ENCODE results near the gene AVL9. TPM values are rescaled to one million over a fixed set of nuclear protein-coding genes. Genes with fewer than 3 reads are reported as not detected.
A peak's percentile ranks its signal among the peaks of the same experiment; 100 is the strongest.

Gene AVL9
- total and polyA plus RNA-seq, 2 of the 13 experiments (the other 11 are each of a cell fraction or from before 2014, with no cell fraction given), result 29.9 to 48.0 TPM

DNA sequence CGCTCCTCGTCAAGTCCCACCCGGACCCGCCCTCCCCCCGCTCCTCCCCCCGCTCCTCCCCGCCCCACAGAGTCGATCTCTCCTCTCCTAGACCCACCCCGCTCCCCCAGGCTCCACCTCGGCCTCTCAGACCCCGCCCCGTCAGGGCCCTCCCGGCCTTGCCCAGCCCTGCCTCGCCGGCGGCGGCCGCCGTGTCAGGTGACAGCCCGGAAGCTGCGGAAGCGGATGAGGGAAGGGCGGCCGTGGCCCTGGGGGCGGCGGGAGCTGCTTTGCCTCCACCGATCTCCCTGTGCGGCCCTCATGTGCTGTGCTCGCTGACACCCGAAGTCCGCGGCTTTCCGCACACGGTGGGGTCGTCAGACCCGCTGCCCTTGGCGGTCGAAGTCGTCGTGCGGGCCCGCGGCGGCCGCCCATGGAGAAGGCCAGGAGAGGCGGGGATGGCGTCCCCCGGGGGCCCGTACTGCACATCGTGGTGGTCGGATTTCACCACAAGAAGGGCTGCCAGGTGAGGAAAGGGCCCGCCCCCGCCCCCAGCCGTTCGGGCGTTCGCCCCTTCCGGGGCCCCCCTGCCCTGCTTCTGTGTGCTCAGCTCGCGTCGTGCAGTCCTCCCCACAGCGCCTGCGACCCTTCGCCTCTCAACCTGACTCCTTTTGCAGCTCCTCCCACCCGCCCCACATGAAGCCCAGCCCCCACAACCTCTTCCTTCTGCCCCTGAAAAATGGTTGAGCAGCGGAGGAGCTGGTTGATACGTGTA is at the start of gene AVL9 (continued):
- TF ChIP-seq, protein P1, sequence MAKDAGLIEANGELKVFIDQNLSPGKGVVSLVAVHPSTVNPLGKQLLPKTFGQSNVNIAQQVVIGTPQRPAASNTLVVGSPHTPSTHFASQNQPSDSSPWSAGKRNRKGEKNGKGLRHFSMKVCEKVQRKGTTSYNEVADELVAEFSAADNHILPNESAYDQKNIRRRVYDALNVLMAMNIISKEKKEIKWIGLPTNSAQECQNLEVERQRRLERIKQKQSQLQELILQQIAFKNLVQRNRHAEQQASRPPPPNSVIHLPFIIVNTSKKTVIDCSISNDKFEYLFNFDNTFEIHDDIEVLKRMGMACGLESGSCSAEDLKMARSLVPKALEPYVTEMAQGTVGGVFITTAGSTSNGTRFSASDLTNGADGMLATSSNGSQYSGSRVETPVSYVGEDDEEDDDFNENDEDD (CRISPR knock-in tag; IDR thresholded peaks at IDR 0.05; ENCODE audit: borderline replicate concordance), result peak; percentile 68; the same call in 1 of the 2 replicates
- TF ChIP-seq, protein P2, sequence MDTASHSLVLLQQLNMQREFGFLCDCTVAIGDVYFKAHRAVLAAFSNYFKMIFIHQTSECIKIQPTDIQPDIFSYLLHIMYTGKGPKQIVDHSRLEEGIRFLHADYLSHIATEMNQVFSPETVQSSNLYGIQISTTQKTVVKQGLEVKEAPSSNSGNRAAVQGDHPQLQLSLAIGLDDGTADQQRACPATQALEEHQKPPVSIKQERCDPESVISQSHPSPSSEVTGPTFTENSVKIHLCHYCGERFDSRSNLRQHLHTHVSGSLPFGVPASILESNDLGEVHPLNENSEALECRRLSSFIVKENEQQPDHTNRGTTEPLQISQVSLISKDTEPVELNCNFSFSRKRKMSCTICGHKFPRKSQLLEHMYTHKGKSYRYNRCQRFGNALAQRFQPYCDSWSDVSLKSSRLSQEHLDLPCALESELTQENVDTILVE (CRISPR knock-in tag; IDR thresholded peaks at IDR 0.05), result peak; percentile 34; the same call in 1 of the 2 replicates
- TF ChIP-seq, protein P3, sequence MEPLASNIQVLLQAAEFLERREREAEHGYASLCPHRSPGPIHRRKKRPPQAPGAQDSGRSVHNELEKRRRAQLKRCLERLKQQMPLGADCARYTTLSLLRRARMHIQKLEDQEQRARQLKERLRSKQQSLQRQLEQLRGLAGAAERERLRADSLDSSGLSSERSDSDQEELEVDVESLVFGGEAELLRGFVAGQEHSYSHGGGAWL (CRISPR knock-in tag; IDR thresholded peaks at IDR 0.05), result peak; percentile 83
- TF ChIP-seq TP53 (CRISPR knock-in tag; conservative IDR thresholded peaks at IDR 0.05), result peak; percentile 56; the same call in 1 of the 2 replicates
- no peak for TF ChIP-seq KLF13 (CRISPR knock-in tag; IDR thresholded peaks at IDR 0.05)
- peak; percentile 85; the same call in 1 of the 2 replicates for TF ChIP-seq ZFP41 (CRISPR knock-in tag; IDR thresholded peaks at IDR 0.05; ENCODE audit: borderline replicate concordance)
- peak; percentile 82 for TF ChIP-seq ZNF777 (CRISPR knock-in tag; IDR thresholded peaks at IDR 0.05)
- TF ChIP-seq HIVEP1 (CRISPR knock-in tag; IDR thresholded peaks at IDR 0.05), result peak; percentile 85
- no peak for TF ChIP-seq ZFP62 (CRISPR knock-in tag; IDR thresholded peaks at IDR 0.05)
- peak; percentile 90 to 93 for TF ChIP-seq POLR2A (IDR thresholded peaks at IDR 0.05; ENCODE audit: insufficient read depth in 1 of 2, low read depth in 2 of 2, low read length in 2 of 2)
- TF ChIP-seq, protein P4, sequence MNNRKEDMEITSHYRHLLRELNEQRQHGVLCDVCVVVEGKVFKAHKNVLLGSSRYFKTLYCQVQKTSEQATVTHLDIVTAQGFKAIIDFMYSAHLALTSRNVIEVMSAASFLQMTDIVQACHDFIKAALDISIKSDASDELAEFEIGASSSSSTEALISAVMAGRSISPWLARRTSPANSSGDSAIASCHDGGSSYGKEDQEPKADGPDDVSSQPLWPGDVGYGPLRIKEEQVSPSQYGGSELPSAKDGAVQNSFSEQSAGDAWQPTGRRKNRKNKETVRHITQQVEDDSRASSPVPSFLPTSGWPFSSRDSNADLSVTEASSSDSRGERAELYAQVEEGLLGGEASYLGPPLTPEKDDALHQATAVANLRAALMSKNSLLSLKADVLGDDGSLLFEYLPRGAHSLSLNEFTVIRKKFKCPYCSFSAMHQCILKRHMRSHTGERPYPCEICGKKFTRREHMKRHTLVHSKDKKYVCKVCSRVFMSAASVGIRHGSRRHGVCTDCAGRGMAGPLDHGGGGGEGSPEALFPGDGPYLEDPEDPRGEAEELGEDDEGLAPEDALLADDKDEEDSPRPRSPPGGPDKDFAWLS (CRISPR knock-in tag; IDR thresholded peaks at IDR 0.05; ENCODE audit: borderline replicate concordance), result no peak
- TF ChIP-seq, protein P5, sequence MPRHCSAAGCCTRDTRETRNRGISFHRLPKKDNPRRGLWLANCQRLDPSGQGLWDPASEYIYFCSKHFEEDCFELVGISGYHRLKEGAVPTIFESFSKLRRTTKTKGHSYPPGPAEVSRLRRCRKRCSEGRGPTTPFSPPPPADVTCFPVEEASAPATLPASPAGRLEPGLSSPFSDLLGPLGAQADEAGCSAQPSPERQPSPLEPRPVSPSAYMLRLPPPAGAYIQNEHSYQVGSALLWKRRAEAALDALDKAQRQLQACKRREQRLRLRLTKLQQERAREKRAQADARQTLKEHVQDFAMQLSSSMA (CRISPR knock-in tag; IDR thresholded peaks at IDR 0.05), result no peak
- TF ChIP-seq ZFP1 (CRISPR knock-in tag; IDR thresholded peaks at IDR 0.05), result no peak
- no peak for TF ChIP-seq ISX (CRISPR knock-in tag; conservative IDR thresholded peaks at IDR 0.05)
- TF ChIP-seq, protein P6, sequence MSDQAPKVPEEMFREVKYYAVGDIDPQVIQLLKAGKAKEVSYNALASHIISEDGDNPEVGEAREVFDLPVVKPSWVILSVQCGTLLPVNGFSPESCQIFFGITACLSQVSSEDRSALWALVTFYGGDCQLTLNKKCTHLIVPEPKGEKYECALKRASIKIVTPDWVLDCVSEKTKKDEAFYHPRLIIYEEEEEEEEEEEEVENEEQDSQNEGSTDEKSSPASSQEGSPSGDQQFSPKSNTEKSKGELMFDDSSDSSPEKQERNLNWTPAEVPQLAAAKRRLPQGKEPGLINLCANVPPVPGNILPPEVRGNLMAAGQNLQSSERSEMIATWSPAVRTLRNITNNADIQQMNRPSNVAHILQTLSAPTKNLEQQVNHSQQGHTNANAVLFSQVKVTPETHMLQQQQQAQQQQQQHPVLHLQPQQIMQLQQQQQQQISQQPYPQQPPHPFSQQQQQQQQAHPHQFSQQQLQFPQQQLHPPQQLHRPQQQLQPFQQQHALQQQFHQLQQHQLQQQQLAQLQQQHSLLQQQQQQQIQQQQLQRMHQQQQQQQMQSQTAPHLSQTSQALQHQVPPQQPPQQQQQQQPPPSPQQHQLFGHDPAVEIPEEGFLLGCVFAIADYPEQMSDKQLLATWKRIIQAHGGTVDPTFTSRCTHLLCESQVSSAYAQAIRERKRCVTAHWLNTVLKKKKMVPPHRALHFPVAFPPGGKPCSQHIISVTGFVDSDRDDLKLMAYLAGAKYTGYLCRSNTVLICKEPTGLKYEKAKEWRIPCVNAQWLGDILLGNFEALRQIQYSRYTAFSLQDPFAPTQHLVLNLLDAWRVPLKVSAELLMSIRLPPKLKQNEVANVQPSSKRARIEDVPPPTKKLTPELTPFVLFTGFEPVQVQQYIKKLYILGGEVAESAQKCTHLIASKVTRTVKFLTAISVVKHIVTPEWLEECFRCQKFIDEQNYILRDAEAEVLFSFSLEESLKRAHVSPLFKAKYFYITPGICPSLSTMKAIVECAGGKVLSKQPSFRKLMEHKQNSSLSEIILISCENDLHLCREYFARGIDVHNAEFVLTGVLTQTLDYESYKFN (CRISPR knock-in tag; conservative IDR thresholded peaks at IDR 0.05), result peak; percentile 57
- peak; percentile 86 for TF ChIP-seq ZNF746 (CRISPR knock-in tag; IDR thresholded peaks at IDR 0.05)

Measured in HepG2 (cell line).